Sigmoid colon (tissue), 7 donors: ENCODE measurements around the gene LYRM4. TPM values are rescaled to one million over a fixed set of nuclear protein-coding genes. Genes with fewer than 3 reads are reported as not detected.
A peak's percentile ranks its signal among the peaks of the same experiment; 100 is the strongest.

Experiments used
- DNase-seq: peaks from one replicate; pipeline ENCODE4 v3.0.0-alpha.2; 2019
- H3K27ac ChIP-seq, 4 donors: fragments of 200-600 bp; sonication (generic); one replicate each; pipeline ENCODE4 v1.5.1; 2016 to 2019; ENCODE audit warnings: mild to moderate bottlenecking in 1 of 4
- H3K27me3 ChIP-seq, 3 donors: fragments of 200-600 bp; sonication (generic); one replicate each; pipeline ENCODE4 v1.5.1; 2019; ENCODE audit warnings: mild to moderate bottlenecking in 1 of 3
- H3K36me3 ChIP-seq, 4 donors: fragments of 200-600 bp; sonication (generic); one replicate each; pipeline ENCODE4 v1.5.1; 2016 to 2019
- H3K4me1 ChIP-seq, 4 donors: fragments of 200-600 bp; sonication (generic); one replicate each; pipeline ENCODE4 v1.5.1; 2017 to 2019
- H3K4me3 ChIP-seq, 4 donors: fragments of 200-600 bp; sonication (generic); one replicate each; pipeline ENCODE4 v1.5.1; 2017 to 2019; ENCODE audit warnings: mild to moderate bottlenecking in 2 of 4, moderate library complexity in 1 of 4
- H3K9me3 ChIP-seq, 4 donors: fragments of 200-600 bp in 3 of 4; sonication (generic) in 3 of 4; one replicate each; pipeline versions ENCODE4 v1.5.1 to v1.6.1; 2013 to 2019
- EP300 ChIP-seq, 4 donors: sonication (generic); formaldehyde crosslinking; IDR thresholded peaks; one replicate each; pipeline ENCODE4 v1.6.1; 2017; ENCODE audit warnings: antibody characterized with exemption in 4 of 4
- POLR2A ChIP-seq, 2 donors: fragments of 450-650 bp; IDR thresholded peaks; one replicate each; pipeline ENCODE4 v1.6.1; 2016; ENCODE audit warnings: antibody characterized with exemption in 2 of 2, mild to moderate bottlenecking in 2 of 2, moderate library complexity in 2 of 2
- POLR2AphosphoS5 ChIP-seq, 4 donors: sonication (generic); formaldehyde crosslinking; IDR thresholded peaks; one replicate each; pipeline ENCODE4 v1.6.1; 2017; ENCODE audit warnings: antibody characterized with exemption in 4 of 4
- WGBS, 2 donors: extraction: QIAGEN DNeasy Blood & Tissue Kit; methylation state at CpG; one replicate each; pipeline ENCODE4 v1.1.7; 2013; 5-methylcytosine and 5-hydroxymethylcytosine counted together
- intact Hi-C: fragments of 100-400 bp; cut with DNase I; formaldehyde crosslinking; loops from one replicate; pipeline ENCODE4 v1.15.1; 2023
- polyA plus RNA-seq, 3 donors: library from polyadenylated mRNA; stranded (reverse); fragments of 200-250 nt; gene quantifications; one replicate each; pipeline ENCODE4 v1.2.3, GENCODE V29; 2013
- total RNA-seq, 4 donors: library from RNA; depleted of rRNA; stranded (reverse); fragments of >200 nt; gene quantifications; one replicate each; pipeline ENCODE4 v1.1.0, GENCODE V29; 2016
- TF ChIP-seq, protein P1 (sequence below), 4 experiments: fragments of 450-650 bp in 3 of 4; fragments of 200-600 bp in 1 of 4; IDR thresholded peaks; one replicate each; pipeline ENCODE4 v1.5.1; 2016 to 2019; ENCODE audit warnings: antibody characterized with exemption in 4 of 4, mild to moderate bottlenecking in 3 of 4, moderate library complexity in 2 of 4
- donor health status: healthy with polysubstance abuse.
- donor health status: Bipolar disorder and iron deficiency.
- donor health status: healthy.

The LYRM4 gene
- total and polyA plus RNA-seq, 7 donors: 11.3 to 29.3 (median 22.2) TPM

DNA sequence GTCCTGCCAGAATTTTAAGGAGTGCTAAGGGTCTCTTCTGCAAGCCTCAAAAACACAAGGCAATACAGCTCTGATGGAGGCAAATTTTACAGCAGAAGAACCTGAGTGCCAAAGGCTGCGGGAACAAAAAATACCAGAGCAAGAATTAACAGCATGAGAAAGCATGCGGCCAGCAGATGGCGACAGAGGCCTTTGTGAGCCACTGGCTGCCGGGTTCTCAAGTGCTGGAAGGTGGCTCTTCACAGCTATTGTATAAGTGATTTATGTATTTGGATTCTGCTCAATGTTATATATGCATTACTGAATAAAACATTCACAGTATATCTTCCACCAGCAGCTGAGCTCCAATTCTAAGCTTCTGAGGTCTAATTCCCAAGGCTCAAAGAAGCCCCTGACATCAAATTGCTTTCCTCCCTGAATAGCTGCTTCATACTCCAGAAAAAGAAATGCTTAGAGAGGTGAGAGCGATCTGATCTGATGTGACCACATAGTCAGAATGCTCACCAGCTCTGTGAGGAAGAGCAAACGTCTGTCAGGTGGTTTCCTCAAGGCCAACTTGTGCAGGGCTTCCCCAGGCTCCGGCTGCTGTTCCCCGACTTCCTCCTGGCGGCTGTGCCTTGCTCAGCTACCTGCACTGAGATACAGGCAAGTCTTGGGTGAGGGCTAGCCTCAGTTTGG lies 117.0 kb downstream of the LYRM4 start:
- Histone ChIP-seq H3K4me3 (no peak overlapping the region), H3K27ac (no peak overlapping the region), H3K27me3 (no peaks in the 10 kb centered on the region), H3K9me3 (no peaks in the 10 kb centered on the region), H3K36me3 (no peaks in the 10 kb centered on the region), H3K4me1 (peaks cover 0 to 8% (median 3%) of the 10 kb centered on the region in 4 donors)
- WGBS, 2 donors: 39 to 45% methylated on average over 9 of the region's 9 CpGs
- TF ChIP-seq POLR2A (IDR thresholded peaks at IDR 0.05): no peak
- TF ChIP-seq, protein P1, sequence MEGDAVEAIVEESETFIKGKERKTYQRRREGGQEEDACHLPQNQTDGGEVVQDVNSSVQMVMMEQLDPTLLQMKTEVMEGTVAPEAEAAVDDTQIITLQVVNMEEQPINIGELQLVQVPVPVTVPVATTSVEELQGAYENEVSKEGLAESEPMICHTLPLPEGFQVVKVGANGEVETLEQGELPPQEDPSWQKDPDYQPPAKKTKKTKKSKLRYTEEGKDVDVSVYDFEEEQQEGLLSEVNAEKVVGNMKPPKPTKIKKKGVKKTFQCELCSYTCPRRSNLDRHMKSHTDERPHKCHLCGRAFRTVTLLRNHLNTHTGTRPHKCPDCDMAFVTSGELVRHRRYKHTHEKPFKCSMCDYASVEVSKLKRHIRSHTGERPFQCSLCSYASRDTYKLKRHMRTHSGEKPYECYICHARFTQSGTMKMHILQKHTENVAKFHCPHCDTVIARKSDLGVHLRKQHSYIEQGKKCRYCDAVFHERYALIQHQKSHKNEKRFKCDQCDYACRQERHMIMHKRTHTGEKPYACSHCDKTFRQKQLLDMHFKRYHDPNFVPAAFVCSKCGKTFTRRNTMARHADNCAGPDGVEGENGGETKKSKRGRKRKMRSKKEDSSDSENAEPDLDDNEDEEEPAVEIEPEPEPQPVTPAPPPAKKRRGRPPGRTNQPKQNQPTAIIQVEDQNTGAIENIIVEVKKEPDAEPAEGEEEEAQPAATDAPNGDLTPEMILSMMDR (IDR thresholded peaks at IDR 0.05): peak; percentile 66 to 88 (median 75)
- intact Hi-C loops: loop anchor here (1.0 to 5.0 kb wide), 3 partner anchors 64 to 1404 kb away; partner anchors contain the start of genes FARS2 and LYRM4
- peak; percentile 91 for DNase-seq

DNA sequence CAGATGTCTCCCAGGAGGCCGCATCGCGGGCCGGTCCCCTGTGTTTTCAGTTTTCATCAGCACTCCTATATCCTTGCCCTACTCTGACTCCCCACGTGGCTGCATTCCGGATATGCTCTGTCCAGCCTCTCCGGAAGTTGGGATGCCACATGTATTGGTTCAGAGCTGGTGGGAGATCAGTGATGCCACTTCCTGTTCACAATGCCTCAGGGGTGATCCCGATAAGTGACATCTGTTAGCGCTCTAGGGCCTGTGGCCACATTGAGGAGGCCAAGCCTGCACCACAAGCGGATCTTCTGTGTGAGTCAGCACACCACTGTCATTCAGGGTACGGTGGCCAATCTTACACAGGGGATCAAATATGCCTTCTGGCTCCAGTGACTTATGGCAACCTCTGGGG lies 117.8 kb downstream of the LYRM4 start:
- WGBS, 2 donors: 94 to 95% methylated on average over 11 of the region's 11 CpGs
- no peak for DNase-seq
- H3K9me3 ChIP-seq: no peaks in the 10 kb centered on the region
- TF ChIP-seq POLR2AphosphoS5 (IDR thresholded peaks at IDR 0.05) (no peak), POLR2A (IDR thresholded peaks at IDR 0.05) (no peak), EP300 (IDR thresholded peaks at IDR 0.05) (no peak)
- TF ChIP-seq, protein P1 (IDR thresholded peaks at IDR 0.05): no peak
- peaks cover 0 to 8% (median 3%) of the 10 kb centered on the region in 4 donors for H3K4me1 ChIP-seq
- no peak overlapping the region for H3K27ac ChIP-seq
- H3K36me3 ChIP-seq: no peaks in the 10 kb centered on the region
- no peaks in the 10 kb centered on the region for H3K27me3 ChIP-seq
- no peak overlapping the region for H3K4me3 ChIP-seq
- intact Hi-C loops: loop anchor here (1.0 to 5.0 kb wide), 3 partner anchors 64 to 1404 kb away; partner anchors contain the start of genes FARS2 and LYRM4

DNA sequence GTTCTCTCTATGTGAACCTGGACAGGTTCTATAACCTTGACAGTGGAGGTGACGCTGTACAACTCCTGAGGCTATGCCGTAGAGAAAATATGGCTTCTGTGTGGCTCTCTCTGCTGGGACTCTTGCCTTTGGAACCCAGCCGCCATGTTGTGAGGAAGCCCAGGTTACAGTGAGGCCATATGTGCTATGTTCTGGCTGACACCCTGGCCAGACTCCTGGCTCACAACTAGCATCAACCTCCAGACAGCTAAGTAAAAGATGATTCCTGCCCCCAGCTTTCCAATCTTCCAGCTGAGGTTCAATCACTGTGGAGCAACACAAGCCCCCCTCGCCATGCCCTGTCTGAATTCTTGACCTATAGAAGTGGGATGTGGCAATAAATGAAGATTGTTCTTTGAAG lies 118.6 kb downstream of the LYRM4 start:
- 96 to 98% methylated on average over 4 of the region's 4 CpGs for WGBS, 2 donors
- no peak for DNase-seq
- H3K27me3 ChIP-seq: no peaks in the 10 kb centered on the region
- intact Hi-C loops: loop anchor here (5.0 kb wide), 2 partner anchors 65 to 120 kb away; partner anchors contain the start of genes FARS2 and LYRM4
- TF ChIP-seq EP300 (IDR thresholded peaks at IDR 0.05) (no peak), POLR2AphosphoS5 (IDR thresholded peaks at IDR 0.05) (no peak), POLR2A (IDR thresholded peaks at IDR 0.05) (no peak)
- TF ChIP-seq, protein P1 (IDR thresholded peaks at IDR 0.05): no peak
- H3K9me3 ChIP-seq: no peaks in the 10 kb centered on the region
- H3K4me3 ChIP-seq: no peak overlapping the region
- H3K4me1 ChIP-seq: peaks cover 0 to 8% (median 3%) of the 10 kb centered on the region in 4 donors
- no peaks in the 10 kb centered on the region for H3K36me3 ChIP-seq
- H3K27ac ChIP-seq: no peak overlapping the region

DNA sequence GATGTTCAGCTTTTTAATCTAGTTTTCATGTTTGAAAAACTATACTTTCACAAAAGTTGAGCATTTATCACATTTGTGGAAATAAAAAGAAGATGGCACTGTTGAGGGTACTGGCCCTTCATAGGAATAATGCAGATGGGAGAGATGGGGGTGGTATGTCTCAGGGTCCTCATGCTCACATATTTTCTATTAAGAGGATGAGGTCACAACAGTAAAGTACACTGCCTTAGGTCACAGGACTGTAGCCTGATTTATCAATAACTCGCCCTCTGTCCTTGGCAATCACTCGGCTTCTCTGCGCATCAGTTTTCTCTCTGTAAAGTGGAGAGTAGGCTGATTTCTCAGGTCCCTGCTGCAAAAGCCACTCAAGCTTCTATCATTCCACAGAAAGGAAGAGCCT lies 119.7 kb downstream of the LYRM4 start:
- peaks cover 0 to 8% (median 3%) of the 10 kb centered on the region in 4 donors for H3K4me1 ChIP-seq
- H3K27me3 ChIP-seq: no peaks in the 10 kb centered on the region
- DNase-seq: no peak
- no peak overlapping the region for H3K27ac ChIP-seq
- H3K4me3 ChIP-seq: no peak overlapping the region
- 92 to 93% methylated on average over 3 of the region's 3 CpGs for WGBS, 2 donors
- H3K36me3 ChIP-seq: no peaks in the 10 kb centered on the region
- TF ChIP-seq, protein P1 (IDR thresholded peaks at IDR 0.05): no peak
- no peak for TF ChIP-seq POLR2A (IDR thresholded peaks at IDR 0.05)
- no peak for TF ChIP-seq EP300 (IDR thresholded peaks at IDR 0.05)
- TF ChIP-seq POLR2AphosphoS5 (IDR thresholded peaks at IDR 0.05): no peak
- no peaks in the 10 kb centered on the region for H3K9me3 ChIP-seq
- intact Hi-C loops: loop anchor here (5.0 kb wide), 2 partner anchors 66 to 121 kb away; partner anchors contain the start of genes FARS2 and LYRM4
